K562 (cell line): ENCODE measurements around the gene MMS22L. TPM values are rescaled to one million over a fixed set of nuclear protein-coding genes. Genes with fewer than 3 reads are reported as not detected.

Experiments used
- KLF16 ChIP-seq: IDR thresholded peaks from 2 replicates; pipeline ENCODE4 v1.6.1; 2016; ENCODE audit warnings: antibody characterized with exemption
- MEF2A ChIP-seq: IDR thresholded peaks from 2 replicates; pipeline ENCODE4 v1.6.1; 2011; ENCODE audit warnings: low read depth, mild to moderate bottlenecking, low read length, moderate library complexity; ENCODE audit not compliant: control insufficient read depth
- ZNF324 ChIP-seq: fragments of 250-450 bp; sonication (Bioruptor Pico); IDR thresholded peaks from 2 replicates; pipeline ENCODE4 v1.4.0; 2020; ENCODE audit warnings: mild to moderate bottlenecking
- polyA plus RNA-seq, 8 experiments: library from polyadenylated mRNA; depleted of rRNA in 4 of 8; stranded (reverse) in 5 of 8; unstranded in 3 of 8; fragments of >200 nt; fragmentation: Nextera tagmentation in 2 of 8; fragmentation: Illumina TruSeq in 1 of 8; extraction: Ambion mirVana in 2 of 8; extraction: Trizol in 1 of 8; gene quantifications; 2 replicates each; pipeline versions ENCODE4 v1.2.1 to v1.2.3, GENCODE V29; 2011 to 2014; ENCODE audit warnings: inconsistent platforms in 1 of 8, missing spikeins in 1 of 8
- total RNA-seq, 7 experiments: library from RNA; depleted of rRNA in 6 of 7; stranded (reverse); fragments of >200 nt in 6 of 7; fragmentation: Illumina TruSeq in 2 of 7; extraction: Trizol in 2 of 7; gene quantifications; 2 replicates each; pipeline versions ENCODE4 v1.2.1 to v1.2.3, GENCODE V29; 2011 to 2021; ENCODE audit warnings: low replicate concordance in 1 of 7
- TF ChIP-seq, protein P1 (sequence below): fragments of 250-450 bp; sonication (Bioruptor Pico); IDR thresholded peaks from 2 replicates; pipeline ENCODE4 v1.4.0; 2020

The MMS22L gene
- total and polyA plus RNA-seq, 9 of the 15 experiments (the other 6 are each of a cell fraction or from before 2014, with no cell fraction given), result 13.0 to 59.5 (median 26.9) TPM

DNA sequence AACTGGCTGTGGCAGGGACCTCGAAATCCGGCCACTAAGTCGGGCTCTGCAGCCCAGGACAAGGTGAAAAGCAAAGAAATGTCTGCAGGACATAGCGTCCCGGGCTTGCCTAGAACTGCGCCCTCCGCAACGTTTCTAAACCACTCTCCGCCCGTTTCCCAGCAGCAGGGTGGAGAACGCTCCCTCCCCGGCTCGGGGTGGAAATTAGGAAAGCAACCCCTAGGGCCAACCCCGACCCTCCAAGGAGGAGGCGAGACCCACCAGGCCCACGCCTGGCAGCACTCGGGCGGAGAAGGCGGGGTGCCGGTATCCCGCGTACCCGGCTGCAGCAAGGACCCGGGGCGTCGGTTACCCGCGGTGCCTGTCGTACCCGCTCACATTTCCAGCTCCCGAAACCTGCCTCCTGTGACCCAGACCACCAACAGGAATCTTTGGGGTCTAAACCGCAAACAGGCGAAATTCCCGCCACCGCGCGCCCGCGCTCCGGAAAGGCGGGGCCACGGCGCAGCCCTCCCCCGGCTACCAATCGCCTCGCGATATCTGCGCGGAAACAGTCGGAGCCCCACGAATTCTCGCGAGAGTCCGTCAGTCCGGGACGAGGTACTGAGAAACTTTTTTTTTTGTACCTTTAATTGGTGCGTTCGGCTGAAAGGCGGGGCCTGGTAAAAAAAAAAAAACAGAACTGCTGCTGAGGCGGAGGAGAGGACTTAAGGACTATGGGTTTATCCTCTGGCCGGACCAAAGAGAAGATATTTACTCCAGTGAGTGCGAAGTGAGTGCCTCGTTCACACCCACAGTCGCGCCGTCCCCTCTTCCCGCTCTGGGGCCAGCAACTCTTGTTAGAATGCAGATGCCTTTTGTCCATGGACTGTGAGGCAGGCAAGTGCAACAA lies at the start of gene MMS22L (continued):
- TF ChIP-seq, protein P1, sequence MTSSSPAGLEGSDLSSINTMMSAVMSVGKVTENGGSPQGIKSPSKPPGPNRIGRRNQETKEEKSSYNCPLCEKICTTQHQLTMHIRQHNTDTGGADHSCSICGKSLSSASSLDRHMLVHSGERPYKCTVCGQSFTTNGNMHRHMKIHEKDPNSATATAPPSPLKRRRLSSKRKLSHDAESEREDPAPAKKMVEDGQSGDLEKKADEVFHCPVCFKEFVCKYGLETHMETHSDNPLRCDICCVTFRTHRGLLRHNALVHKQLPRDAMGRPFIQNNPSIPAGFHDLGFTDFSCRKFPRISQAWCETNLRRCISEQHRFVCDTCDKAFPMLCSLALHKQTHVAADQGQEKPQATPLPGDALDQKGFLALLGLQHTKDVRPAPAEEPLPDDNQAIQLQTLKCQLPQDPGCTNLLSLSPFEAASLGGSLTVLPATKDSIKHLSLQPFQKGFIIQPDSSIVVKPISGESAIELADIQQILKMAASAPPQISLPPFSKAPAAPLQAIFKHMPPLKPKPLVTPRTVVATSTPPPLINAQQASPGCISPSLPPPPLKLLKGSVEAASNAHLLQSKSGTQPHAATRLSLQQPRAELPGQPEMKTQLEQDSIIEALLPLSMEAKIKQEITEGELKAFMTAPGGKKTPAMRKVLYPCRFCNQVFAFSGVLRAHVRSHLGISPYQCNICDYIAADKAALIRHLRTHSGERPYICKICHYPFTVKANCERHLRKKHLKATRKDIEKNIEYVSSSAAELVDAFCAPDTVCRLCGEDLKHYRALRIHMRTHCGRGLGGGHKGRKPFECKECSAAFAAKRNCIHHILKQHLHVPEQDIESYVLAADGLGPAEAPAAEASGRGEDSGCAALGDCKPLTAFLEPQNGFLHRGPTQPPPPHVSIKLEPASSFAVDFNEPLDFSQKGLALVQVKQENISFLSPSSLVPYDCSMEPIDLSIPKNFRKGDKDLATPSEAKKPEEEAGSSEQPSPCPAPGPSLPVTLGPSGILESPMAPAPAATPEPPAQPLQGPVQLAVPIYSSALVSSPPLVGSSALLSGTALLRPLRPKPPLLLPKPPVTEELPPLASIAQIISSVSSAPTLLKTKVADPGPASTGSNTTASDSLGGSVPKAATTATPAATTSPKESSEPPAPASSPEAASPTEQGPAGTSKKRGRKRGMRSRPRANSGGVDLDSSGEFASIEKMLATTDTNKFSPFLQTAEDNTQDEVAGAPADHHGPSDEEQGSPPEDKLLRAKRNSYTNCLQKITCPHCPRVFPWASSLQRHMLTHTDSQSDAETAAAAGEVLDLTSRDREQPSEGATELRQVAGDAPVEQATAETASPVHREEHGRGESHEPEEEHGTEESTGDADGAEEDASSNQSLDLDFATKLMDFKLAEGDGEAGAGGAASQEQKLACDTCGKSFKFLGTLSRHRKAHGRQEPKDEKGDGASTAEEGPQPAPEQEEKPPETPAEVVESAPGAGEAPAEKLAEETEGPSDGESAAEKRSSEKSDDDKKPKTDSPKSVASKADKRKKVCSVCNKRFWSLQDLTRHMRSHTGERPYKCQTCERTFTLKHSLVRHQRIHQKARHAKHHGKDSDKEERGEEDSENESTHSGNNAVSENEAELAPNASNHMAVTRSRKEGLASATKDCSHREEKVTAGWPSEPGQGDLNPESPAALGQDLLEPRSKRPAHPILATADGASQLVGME, result no peak
- TF ChIP-seq MEF2A, result no peak
- no peak for TF ChIP-seq KLF16
- TF ChIP-seq ZNF324 (CRISPR knock-in tag), result no peak
